Suprapubic skin (tissue), 4 donors: Measurements from ENCODE around the gene HDAC3.

Source experiments
- EP300 ChIP-seq: sonication (generic); formaldehyde crosslinking; IDR thresholded peaks from one replicate; pipeline ENCODE4 v1.6.1; 2017; ENCODE audit warnings: antibody characterized with exemption
- POLR2A ChIP-seq, 2 donors: fragments of 450-650 bp; IDR thresholded peaks; one replicate each; pipeline ENCODE4 v1.6.1; 2017; ENCODE audit warnings: antibody characterized with exemption in 2 of 2, mild to moderate bottlenecking in 2 of 2, moderate library complexity in 2 of 2
- POLR2AphosphoS5 ChIP-seq, 3 donors: sonication (generic); formaldehyde crosslinking; IDR thresholded peaks; one replicate each; pipeline ENCODE4 v1.6.1; 2017; ENCODE audit warnings: antibody characterized with exemption in 3 of 3
- TF ChIP-seq, protein P1 (sequence below), 2 donors: fragments of 200-600 bp in 1 of 2; fragments of 450-650 bp in 1 of 2; sonication (generic) in 1 of 2; IDR thresholded peaks; one replicate each; pipeline ENCODE4 v1.5.1; 2016 to 2019; ENCODE audit warnings: antibody characterized with exemption in 2 of 2, mild to moderate bottlenecking in 1 of 2, moderate library complexity in 1 of 2

- TF ChIP-seq, protein P1, sequence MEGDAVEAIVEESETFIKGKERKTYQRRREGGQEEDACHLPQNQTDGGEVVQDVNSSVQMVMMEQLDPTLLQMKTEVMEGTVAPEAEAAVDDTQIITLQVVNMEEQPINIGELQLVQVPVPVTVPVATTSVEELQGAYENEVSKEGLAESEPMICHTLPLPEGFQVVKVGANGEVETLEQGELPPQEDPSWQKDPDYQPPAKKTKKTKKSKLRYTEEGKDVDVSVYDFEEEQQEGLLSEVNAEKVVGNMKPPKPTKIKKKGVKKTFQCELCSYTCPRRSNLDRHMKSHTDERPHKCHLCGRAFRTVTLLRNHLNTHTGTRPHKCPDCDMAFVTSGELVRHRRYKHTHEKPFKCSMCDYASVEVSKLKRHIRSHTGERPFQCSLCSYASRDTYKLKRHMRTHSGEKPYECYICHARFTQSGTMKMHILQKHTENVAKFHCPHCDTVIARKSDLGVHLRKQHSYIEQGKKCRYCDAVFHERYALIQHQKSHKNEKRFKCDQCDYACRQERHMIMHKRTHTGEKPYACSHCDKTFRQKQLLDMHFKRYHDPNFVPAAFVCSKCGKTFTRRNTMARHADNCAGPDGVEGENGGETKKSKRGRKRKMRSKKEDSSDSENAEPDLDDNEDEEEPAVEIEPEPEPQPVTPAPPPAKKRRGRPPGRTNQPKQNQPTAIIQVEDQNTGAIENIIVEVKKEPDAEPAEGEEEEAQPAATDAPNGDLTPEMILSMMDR (IDR thresholded peaks at IDR 0.05) = no peak
- TF ChIP-seq POLR2A (IDR thresholded peaks at IDR 0.05) (no peak), POLR2AphosphoS5 (IDR thresholded peaks at IDR 0.05) (no peak), EP300 (no peak)
Observed at GRCh38 chr5:141615991-141616720, 20.5 kb downstream of the HDAC3 start.
